ENCODE data around the gene DOCK2. TPM values are rescaled to one million over a fixed set of nuclear protein-coding genes. Genes with fewer than 3 reads are reported as not detected.

The DOCK2 gene
- total and polyA plus RNA-seq, 2 of the 8 experiments (the other 6 are each of a cell fraction or from before 2014, with no cell fraction given), result 3.9 to 5.7 TPM

DNA sequence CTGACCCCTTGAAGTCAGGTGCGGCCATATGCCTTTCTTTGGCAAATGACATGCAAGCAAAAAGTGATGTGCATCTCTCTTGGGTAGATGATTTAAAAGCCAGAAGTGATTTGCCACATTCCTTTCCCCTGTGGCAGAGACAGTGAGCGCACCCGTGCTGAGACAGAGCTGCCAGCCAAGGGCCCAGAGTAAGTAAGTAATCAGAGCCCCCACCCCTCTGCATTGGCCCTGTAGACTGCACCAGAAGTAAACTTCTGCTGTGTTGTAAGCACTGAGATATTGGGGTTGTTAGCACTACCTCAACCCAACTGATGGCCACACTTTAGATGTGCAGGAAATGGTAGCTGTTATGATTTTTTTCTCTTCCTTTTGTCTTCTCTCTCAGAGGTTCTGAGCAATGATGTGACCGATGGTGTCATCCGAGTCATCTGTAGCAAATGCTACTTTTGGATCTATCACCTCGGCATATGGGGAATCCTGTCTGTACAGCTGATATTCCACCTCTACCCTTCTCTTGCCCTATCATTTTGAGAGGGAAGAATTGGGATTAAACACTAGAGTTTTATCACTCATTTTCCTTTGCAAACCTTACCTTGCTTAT is 58.0 kb downstream of the DOCK2 start:
- Histone ChIP-seq H2BK15ac (ENCODE audit: low read length) (no peak overlapping the region), H3K4ac (replicated peaks; ENCODE audit: insufficient read length, low read depth, low read length) (no peak overlapping the region), H3K9me3 (ENCODE audit: insufficient read depth in 2 of 2, low read depth in 1 of 2, low read length in 1 of 2) (no peaks in the 10 kb centered on the region; a peak in 1 of 4 replicates), H3K4me3 (ENCODE audit: extremely low read depth in 1 of 4, insufficient read depth in 2 of 4, low read depth in 3 of 4, low read length in 4 of 4) (no peak overlapping the region), H3K23ac (ENCODE audit: insufficient read length) (no peak overlapping the region), H3K27ac (ENCODE audit: low read depth, low read length) (no peak overlapping the region), H4K8ac (ENCODE audit: extremely low read depth, insufficient read depth, low read length) (no peak overlapping the region), H3K36me3 (ENCODE audit: control insufficient read depth in 2 of 4, insufficient read depth in 4 of 4, low read length in 3 of 4) (no peaks in the 10 kb centered on the region), H3K14ac (ENCODE audit: insufficient read length) (no peak overlapping the region), H3K79me1 (ENCODE audit: low read depth, low read length) (no peaks in the 10 kb centered on the region; the same call in 1 of the 2 replicates), H3K4me2 (ENCODE audit: insufficient read depth in 1 of 2, low read depth in 2 of 2, low read length in 2 of 2) (no peak overlapping the region), H2BK12ac (ENCODE audit: low read depth, low read length) (no peak overlapping the region), H3K27me3 (replicated peaks in 1 of 4; ENCODE audit: control insufficient read depth in 3 of 4, extremely low read depth in 1 of 4, insufficient read depth in 3 of 4, low read length in 3 of 4) (no peaks in the 10 kb centered on the region), H3K79me2 (ENCODE audit: control insufficient read depth in 1 of 2, insufficient read depth in 2 of 2, low read length in 2 of 2) (no peaks in the 10 kb centered on the region), H3K23me2 (ENCODE audit: low read depth, low read length) (peaks cover 3% of the 10 kb centered on the region; the same call in 1 of the 2 replicates), H2AFZ (ENCODE audit: low read length) (no peak overlapping the region), H2BK120ac (replicated peaks; ENCODE audit: low read depth, low read length) (no peak overlapping the region), H4K20me1 (replicated peaks in 1 of 2; ENCODE audit: control insufficient read depth in 1 of 2, insufficient read depth in 2 of 2, low read length in 2 of 2) (peaks cover 0 to 1% of the 10 kb centered on the region in 2 experiments), H2BK20ac (ENCODE audit: low read length) (no peak overlapping the region), H2AK5ac (ENCODE audit: low read depth, low read length) (no peak overlapping the region), H3K9ac (replicated peaks in 1 of 4; ENCODE audit: extremely low read depth in 1 of 4, low read depth in 3 of 4, low read length in 3 of 4) (no peak overlapping the region), H3K4me1 (replicated peaks in 1 of 4; ENCODE audit: control insufficient read depth in 3 of 4, insufficient read depth in 4 of 4, low read length in 3 of 4) (no peaks in the 10 kb centered on the region), H3K18ac (ENCODE audit: extremely low read depth, low read length) (no peak overlapping the region), H2BK5ac (ENCODE audit: low read depth, low read length) (no peak overlapping the region), H4K91ac (replicated peaks; ENCODE audit: insufficient read length, low read length) (no peak overlapping the region), H3K56ac (replicated peaks; ENCODE audit: insufficient read length, low read depth, low read length) (no peak overlapping the region), H4K5ac (ENCODE audit: insufficient read length, low read depth, low read length) (no peak overlapping the region)
- FAIRE-seq (no peak), DNase-seq (ENCODE audit: low read depth in 1 of 2, low spot score in 2 of 2) (no peak)
- POLR2A ChIA-PET (ENCODE audit: partially characterized antibody), result no interaction called here
- TF ChIP-seq POLR2AphosphoS5 (IDR thresholded peaks at IDR 0.05; ENCODE audit: low read depth, low read length), result no peak
- no peak for TF ChIP-seq ASH2L (IDR thresholded peaks at IDR 0.05; ENCODE audit: low read length)
- TF ChIP-seq E2F6 (IDR thresholded peaks at IDR 0.05), result no peak
- no peak for TF ChIP-seq TEAD4 (IDR thresholded peaks at IDR 0.05; ENCODE audit: low read depth, low read length)
- no peak for TF ChIP-seq TAF1 (IDR thresholded peaks at IDR 0.05; ENCODE audit: low read depth, low read length)
- TF ChIP-seq FOSL1 (IDR thresholded peaks at IDR 0.05; ENCODE audit: insufficient read depth, low read depth, low read length), result no peak
- no peak for TF ChIP-seq BRCA1 (IDR thresholded peaks at IDR 0.05; ENCODE audit: low read depth, low read length)
- TF ChIP-seq, protein P1, sequence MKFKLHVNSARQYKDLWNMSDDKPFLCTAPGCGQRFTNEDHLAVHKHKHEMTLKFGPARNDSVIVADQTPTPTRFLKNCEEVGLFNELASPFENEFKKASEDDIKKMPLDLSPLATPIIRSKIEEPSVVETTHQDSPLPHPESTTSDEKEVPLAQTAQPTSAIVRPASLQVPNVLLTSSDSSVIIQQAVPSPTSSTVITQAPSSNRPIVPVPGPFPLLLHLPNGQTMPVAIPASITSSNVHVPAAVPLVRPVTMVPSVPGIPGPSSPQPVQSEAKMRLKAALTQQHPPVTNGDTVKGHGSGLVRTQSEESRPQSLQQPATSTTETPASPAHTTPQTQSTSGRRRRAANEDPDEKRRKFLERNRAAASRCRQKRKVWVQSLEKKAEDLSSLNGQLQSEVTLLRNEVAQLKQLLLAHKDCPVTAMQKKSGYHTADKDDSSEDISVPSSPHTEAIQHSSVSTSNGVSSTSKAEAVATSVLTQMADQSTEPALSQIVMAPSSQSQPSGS (IDR thresholded peaks at IDR 0.05; ENCODE audit: low read length), result no peak
- CTCF ChIA-PET (ENCODE audit: partially characterized antibody), result interaction anchor here (1.0 to 1.9 kb wide), 4 partner anchors 10 to 521 kb away, joined by 3 to 6 read pairs (median 4); no protein-coding TSS in a partner anchor
- 88% methylated on average over 6 of the region's 6 CpGs; no CpG with 5 or more reads in 1 of the 2 experiments for WGBS, 2 experiments (ENCODE audit: extremely low coverage in 1 of 2, insufficient coverage in 1 of 2, insufficient read length in 1 of 2, insufficient replicate concordance in 2 of 2, low coverage in 1 of 2, low lambda C conversion rate in 2 of 2, missing lambda C conversion rate in 1 of 2)
